ENCODE data around the gene KRTAP5-1. TPM values are rescaled to one million over a fixed set of nuclear protein-coding genes. Genes with fewer than 3 reads are reported as not detected.
"Not testable (repeated sequence)": the region's sequence is repeated elsewhere in the genome, so short reads cannot be mapped to it uniquely, and the experiment has no call there.

KRTAP5-1 gene
- total RNA-seq, 2 donors from 2014 or later: not detected

GRCh38 chr11:1598816-1599215, 13.7 kb upstream of the KRTAP5-1 start:
- intact Hi-C loops (cut with DNase I): no loop called here
- TF ChIP-seq CTCF (IDR thresholded peaks at IDR 0.05) (no peak), POLR2AphosphoS5 (IDR thresholded peaks at IDR 0.05) (no peak), POLR2A (IDR thresholded peaks at IDR 0.05) (no peak)
- H3K4me1 ChIP-seq (replicated peaks): no peaks in the 10 kb centered on the region
- H3K4me3 ChIP-seq: no peak overlapping the region
- WGBS: 69% methylated on average over 6 of the region's 6 CpGs
- H3K27me3 ChIP-seq (replicated peaks; ENCODE audit: insufficient read depth): no peaks in the 10 kb centered on the region
- no peaks in the 10 kb centered on the region for H3K9me3 ChIP-seq
- no peaks in the 10 kb centered on the region for H3K36me3 ChIP-seq
- no peak for DNase-seq (ENCODE audit: low spot score)
- H3K27ac ChIP-seq: no peak overlapping the region

GRCh38 chr11:1598406-1598805, 13.3 kb upstream of the KRTAP5-1 start:
- not testable (repeated sequence) for H3K4me3 ChIP-seq; H3K27me3 ChIP-seq (replicated peaks; ENCODE audit: insufficient read depth)
- WGBS: 83% methylated on average over 3 of the region's 3 CpGs

GRCh38 chr11:1597994-1598380, 12.9 kb upstream of the KRTAP5-1 start, which contains the start of gene KRTAP5-2:
KRTAP5-2 (minus strand) TSS chr11:1598294; CDS start chr11:1598250, 44 bp downstream.
- H3K36me3 ChIP-seq: no peaks in the 10 kb centered on the region
- 80% methylated on average over 2 of the region's 4 CpGs for WGBS
- intact Hi-C loops (cut with DNase I): no loop called here
- no peaks in the 10 kb centered on the region for H3K9me3 ChIP-seq
- no peak within 1 kb of the TSS for H3K4me3 ChIP-seq
- H3K27ac ChIP-seq: no peak within 1 kb of the TSS
- TF ChIP-seq POLR2A (IDR thresholded peaks at IDR 0.05) (no peak), POLR2AphosphoS5 (IDR thresholded peaks at IDR 0.05) (no peak), CTCF (IDR thresholded peaks at IDR 0.05) (no peak)
- H3K27me3 ChIP-seq (replicated peaks; ENCODE audit: insufficient read depth): no peaks in the 10 kb centered on the region
- H3K4me1 ChIP-seq (replicated peaks): no peaks in the 10 kb centered on the region
- DNase-seq (ENCODE audit: low spot score): no peak

More at GRCh38 chr11:1598406-1598805, 13.3 kb upstream of the KRTAP5-1 start:
- H3K9me3 ChIP-seq; intact Hi-C loops (cut with DNase I); DNase-seq (ENCODE audit: low spot score); H3K4me1 ChIP-seq (replicated peaks); H3K36me3 ChIP-seq; H3K27ac ChIP-seq: not testable (repeated sequence)

GRCh38 chr11:1597331-1597993, 12.4 kb upstream of the KRTAP5-1 start:
- no peaks in the 10 kb centered on the region for H3K36me3 ChIP-seq

GRCh38 chr11:1596576-1597121, 11.6 kb upstream of the KRTAP5-1 start:
- H3K9me3 ChIP-seq; intact Hi-C loops (cut with DNase I); H3K27me3 ChIP-seq (replicated peaks; ENCODE audit: insufficient read depth); H3K36me3 ChIP-seq; H3K27ac ChIP-seq; H3K4me3 ChIP-seq; H3K4me1 ChIP-seq (replicated peaks); DNase-seq (ENCODE audit: low spot score): not testable (repeated sequence)
- 70% methylated on average over 19 of the region's 19 CpGs for WGBS

More at GRCh38 chr11:1597331-1597993, 12.4 kb upstream of the KRTAP5-1 start:
- Histone ChIP-seq H3K4me3 (no peak overlapping the region), H3K9me3 (no peaks in the 10 kb centered on the region), H3K27ac (no peak overlapping the region), H3K4me1 (replicated peaks) (no peaks in the 10 kb centered on the region), H3K27me3 (replicated peaks; ENCODE audit: insufficient read depth) (no peaks in the 10 kb centered on the region)
- 79% methylated on average over 10 of the region's 10 CpGs for WGBS
- no peak for DNase-seq (ENCODE audit: low spot score)
- TF ChIP-seq POLR2AphosphoS5 (IDR thresholded peaks at IDR 0.05): no peak
- no peak for TF ChIP-seq POLR2A (IDR thresholded peaks at IDR 0.05)
- TF ChIP-seq CTCF (IDR thresholded peaks at IDR 0.05): no peak
- intact Hi-C loops (cut with DNase I): no loop called here

GRCh38 chr11:1595994-1596575, 11.0 kb upstream of the KRTAP5-1 start:
- not testable (repeated sequence) for H3K27me3 ChIP-seq (replicated peaks; ENCODE audit: insufficient read depth)

More at GRCh38 chr11:1595994-1596575, 11.0 kb upstream of the KRTAP5-1 start:
- WGBS: 58% methylated on average over 11 of the region's 11 CpGs
- H3K4me1 ChIP-seq (replicated peaks); H3K9me3 ChIP-seq; intact Hi-C loops (cut with DNase I); DNase-seq (ENCODE audit: low spot score); H3K4me3 ChIP-seq; H3K27ac ChIP-seq; H3K36me3 ChIP-seq: not testable (repeated sequence)

Measured in prostate gland (tissue), 2 donors.